ENCODE data around the gene ANKRD29. TPM values are rescaled to one million over a fixed set of nuclear protein-coding genes. Genes with fewer than 3 reads are reported as not detected.

The ANKRD29 gene
- total and polyA plus RNA-seq, 2 donors (not counting 3 experiments of a cell fraction or from before 2014, with no cell fraction given), result 0.03 to 2.6 TPM

- Histone ChIP-seq H3K27me3 (ENCODE audit: control insufficient read depth in 2 of 2, insufficient read depth in 2 of 2, low read length in 2 of 2) (no peaks in the 10 kb centered on the region), H3K4me3 (replicated peaks in 1 of 3; ENCODE audit: insufficient read depth in 1 of 3, low read depth in 1 of 3, low read length in 3 of 3) (no peak overlapping the region), H3K4me1 (ENCODE audit: control insufficient read depth, extremely low read depth, insufficient read depth, low read length) (peaks cover 21% of the 10 kb centered on the region), H3K9me1 (replicated peaks; ENCODE audit: control insufficient read depth, extremely low read depth, insufficient read depth, low read length) (no peaks in the 10 kb centered on the region), H4K20me1 (replicated peaks; ENCODE audit: control insufficient read depth, extremely low read depth, insufficient read depth, low read length) (no peaks in the 10 kb centered on the region), H3K4me2 (ENCODE audit: insufficient read depth, low read length) (no peak overlapping the region), H2AFZ (ENCODE audit: low read depth, low read length) (no peak overlapping the region), H3K9ac (replicated peaks; ENCODE audit: extremely low read depth, insufficient read depth, low read length) (no peak overlapping the region), H3K79me2 (ENCODE audit: control insufficient read depth, insufficient read depth, low read length) (no peaks in the 10 kb centered on the region), H3K36me3 (ENCODE audit: control insufficient read depth in 2 of 2, extremely low read depth in 1 of 2, insufficient read depth in 2 of 2, low read length in 2 of 2) (no peaks in the 10 kb centered on the region), H3K27ac (ENCODE audit: insufficient read depth, low read depth, low read length) (no peak overlapping the region), H3K9me3 (replicated peaks; ENCODE audit: control insufficient read depth, insufficient read depth, low read length) (no peaks in the 10 kb centered on the region)
- dilution Hi-C loops (cut with MboI; ENCODE audit: extremely low pct_ligation_motif_present, low sequenced_read_pairs), result no loop called here
- no peak for TF ChIP-seq CTCF (IDR thresholded peaks at IDR 0.05; ENCODE audit: extremely low read depth in 1 of 2, insufficient read depth in 1 of 2, low read depth in 1 of 2, low read length in 2 of 2)
- TF ChIP-seq EZH2 (IDR thresholded peaks at IDR 0.05; ENCODE audit: borderline replicate concordance, low read depth, low read length, severe bottlenecking), result no peak
- TF ChIP-seq POLR2A (IDR thresholded peaks at IDR 0.05; ENCODE audit: low read depth, low read length), result no peak
- TF ChIP-seq JUN (IDR thresholded peaks at IDR 0.05; ENCODE audit: borderline replicate concordance, insufficient read depth, insufficient read length, low read depth), result no peak
- TF ChIP-seq POLR2AphosphoS5 (IDR thresholded peaks at IDR 0.05; ENCODE audit: insufficient read depth, low read depth, low read length), result no peak
- no TSS peak for BruUV-seq (replicated peaks)
- CTCF ChIA-PET, result interaction anchor here (1.6 to 2.7 kb wide), 2 partner anchors 9 to 71 kb away, joined by 4 to 18 read pairs; no protein-coding TSS in a partner anchor
- DNase-seq (ENCODE audit: low read depth, low spot score), result no peak
- POLR2A ChIA-PET, result no interaction called here
- intact Hi-C loops (cut with micrococcal nuclease), result no loop called here
- FAIRE-seq, result no peak
Observed at GRCh38 chr18:23693846-23694245, 31.1 kb upstream of the ANKRD29 start.

- H3K4me3 ChIP-seq (replicated peaks in 1 of 3; ENCODE audit: insufficient read depth in 1 of 3, low read depth in 1 of 3, low read length in 3 of 3), result peak overlapping the region in 2 of 3 experiments; percentile 36 to 76
- ChIA-PET POLR2A (no interaction called here), CTCF (interaction anchor here (2.0 kb wide), 1 partner anchor 13 kb away, joined by 21 read pairs; no protein-coding TSS in a partner anchor)
- no peaks in the 10 kb centered on the region for H3K36me3 ChIP-seq (ENCODE audit: control insufficient read depth in 2 of 2, extremely low read depth in 1 of 2, insufficient read depth in 2 of 2, low read length in 2 of 2)
- H3K27me3 ChIP-seq (ENCODE audit: control insufficient read depth in 2 of 2, insufficient read depth in 2 of 2, low read length in 2 of 2), result no peaks in the 10 kb centered on the region
- no peak for DNase-seq (ENCODE audit: low read depth, low spot score)
- no peaks in the 10 kb centered on the region for H3K9me1 ChIP-seq (replicated peaks; ENCODE audit: control insufficient read depth, extremely low read depth, insufficient read depth, low read length)
- H3K9me3 ChIP-seq (replicated peaks; ENCODE audit: control insufficient read depth, insufficient read depth, low read length), result no peaks in the 10 kb centered on the region
- intact Hi-C loops (cut with micrococcal nuclease), result no loop called here
- H3K27ac ChIP-seq (ENCODE audit: insufficient read depth, low read depth, low read length), result no peak overlapping the region
- H3K4me1 ChIP-seq (ENCODE audit: control insufficient read depth, extremely low read depth, insufficient read depth, low read length), result peaks cover 23% of the 10 kb centered on the region
- no peaks in the 10 kb centered on the region for H4K20me1 ChIP-seq (replicated peaks; ENCODE audit: control insufficient read depth, extremely low read depth, insufficient read depth, low read length)
- FAIRE-seq, result no peak
- peak overlapping the region; percentile 69 for H3K4me2 ChIP-seq (ENCODE audit: insufficient read depth, low read length)
- TF ChIP-seq JUN (IDR thresholded peaks at IDR 0.05; ENCODE audit: borderline replicate concordance, insufficient read depth, insufficient read length, low read depth) (no peak), FOS (IDR thresholded peaks at IDR 0.05; ENCODE audit: borderline replicate concordance, insufficient read depth, low read length) (no peak), POLR2AphosphoS5 (IDR thresholded peaks at IDR 0.05; ENCODE audit: insufficient read depth, low read depth, low read length) (no peak), MYC (IDR thresholded peaks at IDR 0.05; ENCODE audit: low read depth, low read length) (no peak), GATA2 (IDR thresholded peaks at IDR 0.05; ENCODE audit: insufficient read depth, insufficient read length, low read depth, low read length) (no peak), EZH2 (IDR thresholded peaks at IDR 0.05; ENCODE audit: borderline replicate concordance, low read depth, low read length, severe bottlenecking) (no peak), CTCF (IDR thresholded peaks at IDR 0.05; ENCODE audit: extremely low read depth in 1 of 2, insufficient read depth in 1 of 2, low read depth in 1 of 2, low read length in 2 of 2) (no peak), POLR2A (IDR thresholded peaks at IDR 0.05; ENCODE audit: low read depth, low read length) (no peak), MAX (IDR thresholded peaks at IDR 0.05; ENCODE audit: insufficient read depth, insufficient read length) (no peak)
- dilution Hi-C loops (cut with MboI; ENCODE audit: extremely low pct_ligation_motif_present, low sequenced_read_pairs), result no loop called here
- no peaks in the 10 kb centered on the region for H3K79me2 ChIP-seq (ENCODE audit: control insufficient read depth, insufficient read depth, low read length)
- BruUV-seq (replicated peaks), result TSS peak; percentile 20
- H3K9ac ChIP-seq (replicated peaks; ENCODE audit: extremely low read depth, insufficient read depth, low read length), result no peak overlapping the region
- H2AFZ ChIP-seq (ENCODE audit: low read depth, low read length), result peak overlapping the region; percentile 87
Observed at GRCh38 chr18:23690505-23691068, 27.9 kb upstream of the ANKRD29 start.
